Glutamatergic neuron (in vitro differentiated cells): ENCODE results near the gene CACNA1C. TPM values are rescaled to one million over a fixed set of nuclear protein-coding genes. Genes with fewer than 3 reads are reported as not detected.

Experiments
- DNase-seq: peaks from one replicate; pipeline ENCODE4 v3.0.0; 2022
- H3K27ac Mint-ChIP-seq: one replicate; pipeline ENCODE4 v1.8.0; 2020; ENCODE audit warnings: mild to moderate bottlenecking, mixed read lengths, inconsistent platforms; ENCODE audit not compliant: unreplicated experiment
- H3K27me3 Mint-ChIP-seq: one replicate; pipeline ENCODE4 v1.8.0; 2020; ENCODE audit warnings: mild to moderate bottlenecking, moderate library complexity, mixed read lengths, inconsistent platforms; ENCODE audit not compliant: unreplicated experiment
- H3K36me3 Mint-ChIP-seq: one replicate; pipeline ENCODE4 v1.8.0; 2020; ENCODE audit warnings: mild to moderate bottlenecking, mixed read lengths, inconsistent platforms; ENCODE audit not compliant: unreplicated experiment
- H3K4me1 Mint-ChIP-seq: one replicate; pipeline ENCODE4 v1.8.0; 2020; ENCODE audit warnings: mild to moderate bottlenecking, low read depth, mixed read lengths, inconsistent platforms; ENCODE audit not compliant: unreplicated experiment
- H3K4me3 Mint-ChIP-seq: one replicate; pipeline ENCODE4 v1.8.0; 2020; ENCODE audit warnings: mild to moderate bottlenecking, mixed read lengths, inconsistent platforms; ENCODE audit not compliant: unreplicated experiment
- H3K9me3 Mint-ChIP-seq: one replicate; pipeline ENCODE4 v1.8.0; 2020; ENCODE audit warnings: mild to moderate bottlenecking, moderate library complexity, mixed read lengths, inconsistent platforms; ENCODE audit not compliant: unreplicated experiment
- CTCF ChIP-seq: fragments of 200-600 bp; sonication (generic); IDR thresholded peaks from one replicate; pipeline ENCODE4 v1.5.0; 2021; ENCODE audit not compliant: partially characterized antibody, unreplicated experiment
- total RNA-seq: library from RNA; stranded (reverse); fragmentation: NEBNext Ultra II Directional; extraction: Animal tissue kit (Norgen Biotek cat#: 25700); gene quantifications from one replicate; pipeline ENCODE4 v1.2.1, GENCODE V29; 2021; ENCODE audit not compliant: unreplicated experiment

Gene CACNA1C
- total RNA-seq, 1 donor from 2014 or later, result 11.0 TPM

- Mint-ChIP-seq H3K9me3 (peaks cover 6% of the 10 kb centered on the region), H3K27me3 (no peaks in the 10 kb centered on the region), H3K4me1 (peaks cover 1% of the 10 kb centered on the region), H3K36me3 (peaks cover 10% of the 10 kb centered on the region), H3K4me3 (no peak overlapping the region), H3K27ac (no peak overlapping the region)
- no peak for TF ChIP-seq CTCF
- DNase-seq, result no peak
These were observed 40.1 kb downstream of the CACNA1C start for GRCh38 chr12:2092890-2093289.

- TF ChIP-seq CTCF, result no peak
- Mint-ChIP-seq H3K9me3 (peaks cover 2% of the 10 kb centered on the region), H3K27me3 (no peaks in the 10 kb centered on the region), H3K36me3 (no peaks in the 10 kb centered on the region), H3K4me1 (no peaks in the 10 kb centered on the region), H3K27ac (no peak overlapping the region), H3K4me3 (no peak overlapping the region)
- DNase-seq, result no peak
These were observed 41.8 kb downstream of the CACNA1C start for GRCh38 chr12:2094597-2094996.

GRCh38 chr12:2095878-2096277, 43.1 kb downstream of the CACNA1C start:
- Mint-ChIP-seq H3K4me1 (no peaks in the 10 kb centered on the region), H3K27me3 (no peaks in the 10 kb centered on the region), H3K4me3 (no peak overlapping the region), H3K9me3 (peaks cover 2% of the 10 kb centered on the region), H3K36me3 (no peaks in the 10 kb centered on the region), H3K27ac (no peak overlapping the region)
- DNase-seq, result no peak
- TF ChIP-seq CTCF, result no peak

- no peak for TF ChIP-seq CTCF
- no peaks in the 10 kb centered on the region for H3K9me3 Mint-ChIP-seq
- no peak for DNase-seq
- no peaks in the 10 kb centered on the region for H3K4me1 Mint-ChIP-seq
- H3K36me3 Mint-ChIP-seq, result no peaks in the 10 kb centered on the region
- H3K4me3 Mint-ChIP-seq, result no peak overlapping the region
- peaks cover under 1% of the 10 kb centered on the region for H3K27me3 Mint-ChIP-seq
- H3K27ac Mint-ChIP-seq, result no peak overlapping the region
These were observed 44.8 kb downstream of the CACNA1C start for GRCh38 chr12:2097617-2098016.

- no peaks in the 10 kb centered on the region for H3K36me3 Mint-ChIP-seq
- TF ChIP-seq CTCF, result no peak
- no peaks in the 10 kb centered on the region for H3K9me3 Mint-ChIP-seq
- H3K27ac Mint-ChIP-seq, result no peak overlapping the region
- H3K4me1 Mint-ChIP-seq, result no peaks in the 10 kb centered on the region
- H3K4me3 Mint-ChIP-seq, result no peak overlapping the region
- DNase-seq, result no peak
- peaks cover 2% of the 10 kb centered on the region for H3K27me3 Mint-ChIP-seq
These were observed 46.1 kb downstream of the CACNA1C start for GRCh38 chr12:2098852-2099251.
